ENCODE results near the gene KRT73.

The KRT73 gene

GRCh38 chr12:52573743-52574142, 44.6 kb downstream of the KRT73 start, which contains the start of gene KRT74:
KRT74 (minus strand) TSS chr12:52573843; CDS start chr12:52573777, 66 bp downstream.
- TF ChIP-seq CTCF (IDR thresholded peaks at IDR 0.05; ENCODE audit: low read depth, low read length) (no peak), MAX (IDR thresholded peaks at IDR 0.05; ENCODE audit: low read depth, low read length) (no peak), MYC (IDR thresholded peaks at IDR 0.05; ENCODE audit: low read depth, low read length) (no peak)
- no peak within 1 kb of the TSS for H3K4me3 ChIP-seq (ENCODE audit: low read depth, low read length)
- no peak for DNase-seq (ENCODE audit: low read depth)

- no peak overlapping the region for H3K4me3 ChIP-seq (ENCODE audit: low read depth, low read length)
- DNase-seq (ENCODE audit: low read depth): no peak
- TF ChIP-seq POLR2A (IDR thresholded peaks at IDR 0.05; ENCODE audit: extremely low read depth, insufficient read length) (no peak), CTCF (IDR thresholded peaks at IDR 0.05; ENCODE audit: low read depth, low read length) (no peak), MAX (IDR thresholded peaks at IDR 0.05; ENCODE audit: low read depth, low read length) (no peak), MYC (IDR thresholded peaks at IDR 0.05; ENCODE audit: low read depth, low read length) (no peak)
Observed at GRCh38 chr12:52573306-52573705, 45.1 kb downstream of the KRT73 start.

- no peak overlapping the region for H3K4me3 ChIP-seq (ENCODE audit: low read depth, low read length)
- no peak for TF ChIP-seq MAX (IDR thresholded peaks at IDR 0.05; ENCODE audit: low read depth, low read length)
- TF ChIP-seq POLR2A (IDR thresholded peaks at IDR 0.05; ENCODE audit: extremely low read depth, insufficient read length): no peak
- no peak for DNase-seq (ENCODE audit: low read depth)
Observed at GRCh38 chr12:52570511-52570910, 47.8 kb downstream of the KRT73 start.

- TF ChIP-seq MAX (IDR thresholded peaks at IDR 0.05; ENCODE audit: low read depth, low read length) (no peak), MYC (IDR thresholded peaks at IDR 0.05; ENCODE audit: low read depth, low read length) (no peak), POLR2A (IDR thresholded peaks at IDR 0.05; ENCODE audit: extremely low read depth, insufficient read length) (no peak)
- H3K4me3 ChIP-seq (ENCODE audit: low read depth, low read length): no peak overlapping the region
- DNase-seq (ENCODE audit: low read depth): no peak
Observed at GRCh38 chr12:52568111-52568510, 50.2 kb downstream of the KRT73 start.

- TF ChIP-seq MAX (IDR thresholded peaks at IDR 0.05; ENCODE audit: low read depth, low read length) (no peak), POLR2A (IDR thresholded peaks at IDR 0.05; ENCODE audit: extremely low read depth, insufficient read length) (no peak), CTCF (IDR thresholded peaks at IDR 0.05; ENCODE audit: low read depth, low read length) (no peak), MYC (IDR thresholded peaks at IDR 0.05; ENCODE audit: low read depth, low read length) (no peak)
- H3K4me3 ChIP-seq (ENCODE audit: low read depth, low read length): no peak overlapping the region
- DNase-seq (ENCODE audit: low read depth): no peak
Observed at GRCh38 chr12:52566847-52567291, 51.5 kb downstream of the KRT73 start.

GRCh38 chr12:52564582-52564981, 53.8 kb downstream of the KRT73 start:
- no peak for TF ChIP-seq CTCF (IDR thresholded peaks at IDR 0.05; ENCODE audit: low read depth, low read length)
- no peak for TF ChIP-seq POLR2A (IDR thresholded peaks at IDR 0.05; ENCODE audit: extremely low read depth, insufficient read length)
- no peak for TF ChIP-seq MAX (IDR thresholded peaks at IDR 0.05; ENCODE audit: low read depth, low read length)
- no peak for TF ChIP-seq MYC (IDR thresholded peaks at IDR 0.05; ENCODE audit: low read depth, low read length)
- DNase-seq (ENCODE audit: low read depth): no peak
- no peak overlapping the region for H3K4me3 ChIP-seq (ENCODE audit: low read depth, low read length)

All from NB4 (cell line).